Heart left ventricle (tissue), 13 donors: ENCODE results near the gene ASPSCR1.

Experiments
- POLR2A ChIP-seq, 2 donors: fragments of 450-650 bp; IDR thresholded peaks; one replicate each; pipeline ENCODE4 v1.6.1; 2017; ENCODE audit warnings: antibody characterized with exemption in 2 of 2, mild to moderate bottlenecking in 2 of 2, moderate library complexity in 2 of 2
- TF ChIP-seq, protein P1 (sequence below), 12 donors: fragments of 200-600 bp; sonication (generic) in 4 of 12; IDR thresholded peaks; one replicate each; pipeline versions ENCODE4 v1.5.0 to v1.8.0; 2018 to 2022; ENCODE audit warnings: antibody characterized with exemption in 12 of 12, mild to moderate bottlenecking in 5 of 12
- donor health status: ischemic (EF 13 %, LVEDD 7.1; RV severe dilation, severe dysfunction).
- donor health status: DM: no; HTN: yes; CAD: no.
- donor health status: DM: no; HTN: no; CAD: no.
- donor health status: ischemic (EF 25% LVEDD 6.9; RV normal size, moderate dysfunction).
- donor health status: ischemic (EF 25% LVEDD 5.7; RV mildly dilated, moderate dysfunction).
- donor health status: ischemic (EF 35%, LVEDD 5.7; RV mildly dilated, moderate dysfunction).
- donor health status: nonischemic (EF 11% LVEDD 7.7; RV severe dilation, severe dysfunction).
- donor health status: DM: yes; HTN: yes; CAD: no.
- donor health status: PGD.
- donor health status: ischemic (EF 29% LVEDD 5.4; RV normal size, mild dysfunction).
- donor health status: nonischemic (EF 23%, LVEDD 6.1; RV moderate dilation, normal function).

DNA sequence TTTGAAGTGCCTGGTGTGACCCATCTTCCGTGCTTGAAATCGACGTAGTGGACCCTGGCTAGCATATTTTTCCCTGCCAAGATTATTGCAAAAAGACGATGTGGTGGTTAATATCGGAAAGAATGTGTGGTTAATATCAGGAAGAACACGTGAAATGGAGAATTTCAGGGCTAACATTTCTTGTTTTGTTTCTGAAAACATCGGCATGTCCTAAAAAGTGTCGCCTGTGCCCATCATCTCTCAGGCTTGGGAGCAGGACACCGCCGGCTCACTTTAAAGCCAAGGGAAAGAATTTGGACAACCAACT, 60.4 kb downstream of the ASPSCR1 start:
- TF ChIP-seq, protein P1, sequence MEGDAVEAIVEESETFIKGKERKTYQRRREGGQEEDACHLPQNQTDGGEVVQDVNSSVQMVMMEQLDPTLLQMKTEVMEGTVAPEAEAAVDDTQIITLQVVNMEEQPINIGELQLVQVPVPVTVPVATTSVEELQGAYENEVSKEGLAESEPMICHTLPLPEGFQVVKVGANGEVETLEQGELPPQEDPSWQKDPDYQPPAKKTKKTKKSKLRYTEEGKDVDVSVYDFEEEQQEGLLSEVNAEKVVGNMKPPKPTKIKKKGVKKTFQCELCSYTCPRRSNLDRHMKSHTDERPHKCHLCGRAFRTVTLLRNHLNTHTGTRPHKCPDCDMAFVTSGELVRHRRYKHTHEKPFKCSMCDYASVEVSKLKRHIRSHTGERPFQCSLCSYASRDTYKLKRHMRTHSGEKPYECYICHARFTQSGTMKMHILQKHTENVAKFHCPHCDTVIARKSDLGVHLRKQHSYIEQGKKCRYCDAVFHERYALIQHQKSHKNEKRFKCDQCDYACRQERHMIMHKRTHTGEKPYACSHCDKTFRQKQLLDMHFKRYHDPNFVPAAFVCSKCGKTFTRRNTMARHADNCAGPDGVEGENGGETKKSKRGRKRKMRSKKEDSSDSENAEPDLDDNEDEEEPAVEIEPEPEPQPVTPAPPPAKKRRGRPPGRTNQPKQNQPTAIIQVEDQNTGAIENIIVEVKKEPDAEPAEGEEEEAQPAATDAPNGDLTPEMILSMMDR (IDR thresholded peaks at IDR 0.05), result no peak
- no peak for TF ChIP-seq POLR2A (IDR thresholded peaks at IDR 0.05)
